KMS-11 (cell line): ENCODE data around the gene PLEKHN1.
"Not testable (repeated sequence)": the region's sequence is repeated elsewhere in the genome, so short reads cannot be mapped to it uniquely, and the experiment has no call there.

Source experiments
- H2AFZ ChIP-seq: fragments of 200-600 bp; sonication (generic); 2 replicates; pipeline ENCODE4 v1.6.1; 2016; ENCODE audit warnings: antibody characterized with exemption, mixed run types, low read depth
- H3K27ac ChIP-seq: fragments of 200-600 bp; sonication (generic); 2 replicates; pipeline ENCODE4 v1.6.1; 2016; ENCODE audit warnings: mild to moderate bottlenecking, mixed run types
- H3K27me3 ChIP-seq: fragments of 200-600 bp; sonication (generic); 2 replicates; pipeline ENCODE4 v1.6.1; 2017; ENCODE audit warnings: mild to moderate bottlenecking, low read depth, mixed run types, moderate library complexity; ENCODE audit not compliant: insufficient read depth
- H3K36me3 ChIP-seq: fragments of 200-600 bp; sonication (generic); 2 replicates; pipeline ENCODE4 v1.6.1; 2017; ENCODE audit warnings: mild to moderate bottlenecking, mixed run types; ENCODE audit not compliant: insufficient read depth
- H3K4me1 ChIP-seq: fragments of 200-600 bp; sonication (generic); 2 replicates; pipeline ENCODE4 v1.6.1; 2016; ENCODE audit warnings: mild to moderate bottlenecking, low read depth, mixed run types; ENCODE audit not compliant: poor library complexity, severe bottlenecking
- H3K4me2 ChIP-seq: fragments of 200-600 bp; sonication (generic); 2 replicates; pipeline ENCODE4 v1.7.0; 2016; ENCODE audit warnings: mild to moderate bottlenecking, mixed run types
- H3K4me3 ChIP-seq: fragments of 200-600 bp; sonication (generic); IDR thresholded peaks from 2 replicates; pipeline ENCODE4 v1.6.1; 2017; ENCODE audit warnings: low read depth, low read length, mixed read lengths; ENCODE audit not compliant: insufficient read depth
- H3K79me2 ChIP-seq: fragments of 200-600 bp; sonication (generic); 2 replicates; pipeline ENCODE4 v1.6.1; 2016; ENCODE audit warnings: low read depth, mixed run types; ENCODE audit not compliant: insufficient read depth
- H3K9ac ChIP-seq: fragments of 200-600 bp; sonication (generic); 2 replicates; pipeline ENCODE4 v1.6.1; 2016; ENCODE audit warnings: mild to moderate bottlenecking, mixed run types
- H4K20me1 ChIP-seq: fragments of 200-600 bp; sonication (generic); 2 replicates; pipeline ENCODE4 v1.6.1; 2016; ENCODE audit warnings: mild to moderate bottlenecking, mixed run types; ENCODE audit not compliant: insufficient read depth
- TF ChIP-seq, protein P1 (sequence below): fragments of 200-600 bp; sonication (generic); conservative IDR thresholded peaks from 2 replicates; pipeline ENCODE4 v1.6.1; 2017; ENCODE audit warnings: low read depth, mild to moderate bottlenecking, antibody characterized with exemption, low read length, moderate library complexity, mixed read lengths

PLEKHN1 gene

GRCh38 chr1:1011396-1011949 is 45.2 kb downstream of the PLEKHN1 start:
- Histone ChIP-seq H3K27me3 (peaks cover 50% of the 10 kb centered on the region), H2AFZ (no peak overlapping the region), H3K4me2 (no peak overlapping the region), H4K20me1 (no peaks in the 10 kb centered on the region), H3K36me3 (no peaks in the 10 kb centered on the region), H3K4me3 (no peak overlapping the region), H3K27ac (no peak overlapping the region), H3K79me2 (no peaks in the 10 kb centered on the region), H3K9ac (no peak overlapping the region), H3K4me1 (peaks cover 16% of the 10 kb centered on the region)
- TF ChIP-seq, protein P1, sequence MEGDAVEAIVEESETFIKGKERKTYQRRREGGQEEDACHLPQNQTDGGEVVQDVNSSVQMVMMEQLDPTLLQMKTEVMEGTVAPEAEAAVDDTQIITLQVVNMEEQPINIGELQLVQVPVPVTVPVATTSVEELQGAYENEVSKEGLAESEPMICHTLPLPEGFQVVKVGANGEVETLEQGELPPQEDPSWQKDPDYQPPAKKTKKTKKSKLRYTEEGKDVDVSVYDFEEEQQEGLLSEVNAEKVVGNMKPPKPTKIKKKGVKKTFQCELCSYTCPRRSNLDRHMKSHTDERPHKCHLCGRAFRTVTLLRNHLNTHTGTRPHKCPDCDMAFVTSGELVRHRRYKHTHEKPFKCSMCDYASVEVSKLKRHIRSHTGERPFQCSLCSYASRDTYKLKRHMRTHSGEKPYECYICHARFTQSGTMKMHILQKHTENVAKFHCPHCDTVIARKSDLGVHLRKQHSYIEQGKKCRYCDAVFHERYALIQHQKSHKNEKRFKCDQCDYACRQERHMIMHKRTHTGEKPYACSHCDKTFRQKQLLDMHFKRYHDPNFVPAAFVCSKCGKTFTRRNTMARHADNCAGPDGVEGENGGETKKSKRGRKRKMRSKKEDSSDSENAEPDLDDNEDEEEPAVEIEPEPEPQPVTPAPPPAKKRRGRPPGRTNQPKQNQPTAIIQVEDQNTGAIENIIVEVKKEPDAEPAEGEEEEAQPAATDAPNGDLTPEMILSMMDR, result no peak

DNA sequence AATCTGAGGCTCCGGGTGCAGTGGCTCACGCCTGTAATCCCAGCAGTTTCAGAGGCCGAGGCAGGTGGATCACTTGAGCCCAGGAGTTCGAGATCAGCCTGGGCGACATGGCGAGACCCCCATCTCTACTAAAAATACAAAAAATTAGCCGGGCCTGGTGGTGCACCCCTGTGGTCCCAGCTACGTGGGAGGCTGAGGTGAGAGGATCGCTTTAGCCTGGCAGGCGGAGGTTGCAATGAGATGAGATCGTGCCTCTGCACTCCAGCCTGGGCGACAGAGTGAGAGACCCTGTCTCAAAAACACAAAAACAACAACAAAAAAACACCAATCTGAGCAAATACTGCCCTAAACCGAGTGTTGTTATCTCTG is 46.4 kb downstream of the PLEKHN1 start:
- Histone ChIP-seq H3K4me1 (peaks cover 15% of the 10 kb centered on the region), H3K9ac (peak overlapping the region; percentile 64), H3K27me3 (peaks cover 39% of the 10 kb centered on the region), H2AFZ (peak overlapping the region; percentile 91), H3K27ac (peak overlapping the region; percentile 35; the same call in 1 of the 2 replicates), H3K4me3 (peak overlapping the region; percentile 87), H3K4me2 (peak overlapping the region; percentile 90)
- H3K36me3 ChIP-seq, H4K20me1 ChIP-seq, H3K79me2 ChIP-seq: not testable (repeated sequence)

DNA sequence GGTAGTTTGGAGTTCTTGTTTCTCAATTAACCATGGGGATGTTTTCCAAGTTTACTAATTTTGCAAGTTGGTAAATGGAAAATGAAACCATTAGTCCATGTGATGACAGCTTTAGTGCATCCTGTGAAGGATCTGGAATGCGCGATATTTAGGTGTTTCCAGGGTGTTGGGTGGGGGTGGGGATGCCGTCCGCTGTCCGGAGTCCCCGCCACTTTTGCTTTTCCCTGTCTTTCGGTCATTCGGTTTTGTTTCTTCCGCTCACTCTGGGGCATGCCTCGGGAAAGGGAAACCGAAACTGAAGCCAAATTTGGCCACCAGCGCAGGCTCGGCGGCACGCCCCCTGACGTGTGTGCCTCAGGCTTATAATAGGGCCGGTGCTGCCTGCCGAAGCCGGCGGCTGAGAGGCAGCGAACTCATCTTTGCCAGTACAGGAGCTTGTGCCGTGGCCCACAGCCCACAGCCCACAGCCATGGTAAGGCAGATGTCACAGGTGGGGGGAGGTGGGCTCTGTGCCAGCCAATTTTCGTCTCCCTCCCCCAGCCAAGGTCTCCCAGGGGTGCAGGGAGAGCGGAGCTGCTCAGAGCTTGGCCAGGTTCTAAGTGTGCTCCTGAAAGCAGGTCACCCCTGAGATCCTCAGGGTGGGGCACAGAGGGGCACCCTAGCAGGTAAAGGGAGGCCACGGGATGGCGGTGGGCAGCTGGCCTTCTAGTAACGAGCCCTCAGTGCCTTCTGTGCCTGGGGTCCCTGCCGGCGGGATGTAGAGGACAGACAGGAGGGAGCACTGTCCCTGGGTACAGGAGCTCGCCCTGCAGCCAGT is 47.0 kb downstream of the PLEKHN1 start, which contains the start of gene ISG15:
Gene ISG15, plus strand, starts transcription at position 393 of the 817 bp plus-strand sequence. Its CDS starts 77 bp downstream, at position 470.
- Histone ChIP-seq H4K20me1 (no peaks in the 10 kb centered on the region), H3K79me2 (no peaks in the 10 kb centered on the region)

GRCh38 chr1:1013922-1014648 is 47.8 kb downstream of the PLEKHN1 start:
- Histone ChIP-seq H3K27me3 (peaks cover 26% of the 10 kb centered on the region), H3K36me3 (no peaks in the 10 kb centered on the region), H3K4me3 (no peak overlapping the region), H2AFZ (peak overlapping the region; percentile 91), H3K9ac (peak overlapping the region; percentile 64; the same call in 1 of the 2 replicates), H4K20me1 (no peaks in the 10 kb centered on the region), H3K27ac (peak overlapping the region; percentile 35; the same call in 1 of the 2 replicates), H3K4me1 (peaks cover 19% of the 10 kb centered on the region), H3K79me2 (no peaks in the 10 kb centered on the region), H3K4me2 (peak overlapping the region; percentile 90)
- TF ChIP-seq, protein P1, result no peak

More for the DNA sequence above, 47.0 kb downstream of the PLEKHN1 start, which contains the start of gene ISG15:
- peaks cover 15% of the 10 kb centered on the region for H3K4me1 ChIP-seq
- H3K4me3 ChIP-seq, result peak within 1 kb of the TSS; percentile 87
- H3K36me3 ChIP-seq, result no peaks in the 10 kb centered on the region
- H3K9ac ChIP-seq, result peak within 1 kb of the TSS; percentile 64
- TF ChIP-seq, protein P1, result 0 out of 2 replicates have a peak, but pooled peaks have one; percentile 14
- peak within 1 kb of the TSS; percentile 91 for H2AFZ ChIP-seq
- peak within 1 kb of the TSS; percentile 90 for H3K4me2 ChIP-seq
- peaks cover 34% of the 10 kb centered on the region for H3K27me3 ChIP-seq
- H3K27ac ChIP-seq, result peak within 1 kb of the TSS; percentile 35; the same call in 1 of the 2 replicates
